ENCODE data around the gene TRIP4. TPM values are rescaled to one million over a fixed set of nuclear protein-coding genes. Genes with fewer than 3 reads are reported as not detected.

The TRIP4 gene
- total and polyA plus RNA-seq, 9 of the 15 experiments (the other 6 are each of a cell fraction or from before 2014, with no cell fraction given), result 7.6 to 23.3 (median 16.7) TPM

GRCh38 chr15:64438653-64439447, 51.2 kb downstream of the TRIP4 start (continued):
- TF ChIP-seq NFIX (CRISPR knock-in tag; IDR thresholded peaks at IDR 0.05; ENCODE audit: low read depth) (no peak), ZC3H4 (CRISPR knock-in tag; IDR thresholded peaks at IDR 0.05; ENCODE audit: borderline replicate concordance) (no peak), ZNF778 (CRISPR knock-in tag; IDR thresholded peaks at IDR 0.05) (no peak), KDM5B (IDR thresholded peaks at IDR 0.05; ENCODE audit: insufficient replicate concordance, low read depth, low read length) (no peak), MXD1 (CRISPR knock-in tag; IDR thresholded peaks at IDR 0.05; ENCODE audit: borderline replicate concordance, poor library complexity, severe bottlenecking) (no peak), TSC22D4 (tag; IDR thresholded peaks at IDR 0.05) (no peak), SNRNP70 (optimal IDR thresholded peaks at IDR 0.05; ENCODE audit: low read depth, low read length) (no peak), BCL6 (CRISPR knock-in tag; IDR thresholded peaks at IDR 0.05) (0 out of 2 replicates have a peak, but pooled peaks have one; percentile 24), ZNF140 (CRISPR knock-in tag; IDR thresholded peaks at IDR 0.05) (no peak), ZNF444 (CRISPR knock-in tag; IDR thresholded peaks at IDR 0.05) (no peak), DIDO1 (tag; IDR thresholded peaks at IDR 0.05; ENCODE audit: low read depth) (no peak), TBP (optimal IDR thresholded peaks at IDR 0.05; ENCODE audit: low read depth, low read length) (no peak), ZBTB5 (IDR thresholded peaks at IDR 0.05) (no peak), NONO (IDR thresholded peaks at IDR 0.05; ENCODE audit: low read depth in 2 of 2, low read length in 1 of 2) (peak in 1 of 2 experiments; percentile 67; a peak in 1 of 4 replicates), MAFF (IDR thresholded peaks at IDR 0.05; ENCODE audit: low read length) (peak; percentile 4; the same call in 1 of the 2 replicates), PTTG1 (tag; IDR thresholded peaks at IDR 0.05; ENCODE audit: low read depth) (no peak), ZNF398 (CRISPR knock-in tag; IDR thresholded peaks at IDR 0.05) (no peak), E2F1 (CRISPR knock-in tag; IDR thresholded peaks at IDR 0.05) (no peak), KAT8 (IDR thresholded peaks at IDR 0.05; ENCODE audit: low read depth) (no peak), ZFPM2 (CRISPR knock-in tag; IDR thresholded peaks at IDR 0.05) (no peak), ATF4 (CRISPR knock-in tag; IDR thresholded peaks at IDR 0.05) (peak; percentile 46; the same call in 1 of the 2 replicates), RBM15 (IDR thresholded peaks at IDR 0.05; ENCODE audit: insufficient read depth, low read length) (no peak)

Data from K562 (cell line).